ENCODE data around the gene ZNF385C.
"Not testable (repeated sequence)": the region's sequence is repeated elsewhere in the genome, so short reads cannot be mapped to it uniquely, and the experiment has no call there.

ZNF385C gene

GRCh38 chr17:42045719-42046118 is 52.6 kb downstream of the ZNF385C start:
- no peak for DNase-seq

DNA sequence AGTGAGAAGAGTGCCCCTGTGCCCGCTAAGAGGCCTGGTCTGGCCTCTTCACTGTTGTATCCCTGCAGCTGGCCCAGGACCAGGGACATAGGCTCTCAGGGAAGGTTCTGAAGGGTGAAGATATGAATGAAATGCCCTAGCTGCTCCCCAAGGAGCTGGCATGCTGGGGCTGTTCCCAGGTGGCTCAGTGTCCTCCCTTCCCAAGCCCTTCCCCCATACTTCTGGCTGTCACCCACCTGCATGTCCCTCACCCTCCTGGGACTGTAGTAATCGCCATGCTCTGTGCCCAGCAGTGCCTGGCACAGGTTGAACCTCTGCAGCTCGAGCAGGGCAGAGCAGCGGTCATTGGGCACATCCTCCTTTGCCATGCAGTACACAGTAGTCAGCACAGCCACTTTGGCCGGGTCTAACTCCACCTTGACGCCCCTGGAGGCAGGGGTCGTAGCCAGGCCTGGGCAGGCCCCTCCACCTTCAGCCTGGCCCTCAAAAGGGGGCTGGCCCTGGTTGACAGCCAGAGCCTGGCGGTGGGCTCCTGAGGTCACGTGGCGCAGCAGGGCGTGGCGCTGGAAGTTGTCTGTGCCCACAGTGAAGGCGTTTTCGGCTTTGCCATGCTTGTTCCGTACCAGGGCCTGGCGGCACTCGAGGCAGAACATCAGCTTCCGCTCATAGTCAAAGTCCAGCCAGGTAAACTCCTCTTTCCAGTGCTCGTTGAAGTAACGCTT is 55.5 kb downstream of the ZNF385C start:
- no peak for DNase-seq

DNA sequence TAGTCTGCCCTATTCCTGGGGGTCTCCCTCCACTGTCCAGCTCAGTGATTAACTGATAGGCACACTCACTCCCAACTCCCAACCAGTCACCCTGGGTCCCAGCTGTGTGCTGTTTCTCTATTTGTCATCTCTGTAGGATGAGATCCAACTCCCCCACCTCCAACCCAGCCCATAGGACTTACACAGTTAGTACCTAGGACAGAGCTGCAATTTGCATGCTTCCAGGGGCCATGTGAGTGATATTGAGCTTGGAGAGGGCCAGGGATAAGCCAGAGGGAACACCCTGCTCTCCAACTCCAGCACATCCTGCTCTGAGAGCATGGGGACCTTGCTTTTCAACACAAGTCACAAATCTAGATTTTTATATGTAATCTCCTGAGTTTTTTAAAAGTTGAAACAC is 56.7 kb downstream of the ZNF385C start:
- no peak for DNase-seq

- no peak for DNase-seq
These were observed 57.5 kb downstream of the ZNF385C start for GRCh38 chr17:42040818-42041217.

DNA sequence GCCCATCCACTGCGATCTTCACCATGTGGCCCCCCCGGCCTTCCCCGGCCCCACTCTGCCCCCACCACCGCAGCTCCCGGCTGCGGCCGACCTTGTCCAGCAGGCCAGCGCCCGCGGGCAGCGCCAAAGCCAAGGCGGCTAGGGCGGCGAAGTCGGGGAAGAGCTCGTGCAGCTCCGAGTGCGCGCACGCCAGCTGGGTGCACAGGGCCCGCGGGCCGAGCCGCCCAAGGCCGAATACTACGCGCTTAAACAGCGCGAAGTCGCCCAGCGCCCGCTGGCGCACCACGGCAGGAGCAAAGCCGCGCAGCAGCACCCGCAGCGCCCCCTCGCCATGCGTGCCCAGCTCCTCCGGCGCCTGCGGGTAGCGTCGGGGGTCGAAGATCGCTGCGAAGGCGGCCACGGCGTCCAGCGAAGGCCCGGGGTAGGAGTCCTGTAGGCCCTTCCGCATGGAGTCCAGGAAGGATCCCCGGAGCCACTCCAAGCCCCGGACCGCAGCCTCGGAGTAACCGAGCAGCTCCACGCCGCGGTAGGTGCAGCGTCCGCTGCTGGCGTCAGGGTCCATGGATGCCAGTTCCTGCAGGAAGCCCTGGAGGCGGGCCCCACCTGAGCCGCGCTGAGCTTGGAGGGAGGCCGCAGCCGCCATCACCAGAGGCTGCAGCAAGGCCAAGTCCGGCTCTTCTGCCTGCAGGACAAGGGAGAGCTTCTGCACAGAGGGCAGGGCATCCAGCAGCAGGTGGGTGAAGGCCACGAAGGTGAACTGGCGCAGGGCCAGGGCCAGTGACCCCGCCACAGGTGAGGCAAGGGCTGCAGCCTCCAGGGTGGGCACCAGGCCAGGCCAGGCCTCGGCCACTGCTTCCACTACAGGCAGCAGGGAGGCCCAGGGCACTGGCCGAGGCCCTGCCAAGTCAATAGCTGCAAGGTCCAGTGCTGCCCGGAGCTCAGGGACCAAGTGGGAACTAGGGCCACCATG is 58.2 kb downstream of the ZNF385C start:
- peak; percentile 43 for DNase-seq

DNA sequence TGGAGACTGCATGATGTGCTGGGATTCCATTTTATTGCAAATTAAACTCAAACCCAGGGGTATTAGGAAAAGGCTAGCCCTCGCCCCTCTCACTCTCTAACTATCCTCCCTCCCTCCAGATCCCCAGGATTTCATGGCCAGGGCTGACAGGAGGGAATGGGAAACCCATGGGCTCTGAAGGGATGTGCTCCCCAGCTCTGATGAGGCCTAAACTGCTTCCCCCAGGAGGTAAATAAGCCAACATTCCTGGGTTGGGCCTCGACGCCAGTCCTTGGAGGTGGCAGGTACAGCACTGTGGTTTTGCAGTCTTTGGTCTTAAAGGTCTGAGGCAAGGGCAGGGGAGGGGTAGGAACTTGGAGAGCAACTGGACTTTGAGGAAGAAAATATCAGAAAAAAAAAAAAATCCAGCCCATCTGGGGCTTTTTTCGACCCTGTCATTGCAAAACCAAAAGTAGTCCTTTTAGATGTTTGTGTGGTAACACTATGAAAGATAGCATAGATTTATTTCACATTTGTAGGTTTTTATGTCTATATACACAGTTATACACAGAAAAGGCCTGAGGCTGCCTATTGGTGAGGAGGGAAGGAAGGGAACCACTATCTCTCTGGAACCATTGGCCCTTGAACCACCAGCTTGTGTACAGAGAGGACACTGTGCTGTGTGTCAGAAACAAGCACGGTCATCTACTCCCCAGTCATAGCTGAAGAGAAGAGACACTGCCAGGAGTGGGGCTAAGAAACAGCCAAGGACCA is 59.9 kb downstream of the ZNF385C start:
- DNase-seq = no peak

- DNase-seq = no peak
These were observed 64.2 kb downstream of the ZNF385C start for GRCh38 chr17:42034059-42034458.

DNA sequence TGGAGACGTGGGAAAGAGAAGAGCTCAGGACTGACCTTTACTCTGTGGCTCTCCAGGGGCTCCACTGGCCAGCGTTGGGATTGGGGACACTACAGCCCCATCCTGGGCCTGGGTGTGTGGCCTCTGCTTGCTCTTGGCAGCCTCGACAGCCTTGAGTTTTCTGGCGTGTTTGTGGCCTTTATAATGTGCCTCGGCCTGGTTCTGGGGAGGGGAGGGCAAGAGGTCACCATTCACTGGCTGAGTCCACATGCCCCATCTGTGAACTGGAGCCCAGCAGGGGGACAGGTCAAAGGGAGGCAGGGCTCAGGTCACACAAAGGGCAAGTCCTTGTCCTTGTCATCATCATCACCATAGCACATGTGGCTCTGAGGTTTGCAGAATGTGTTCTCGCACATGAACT is 66.7 kb downstream of the ZNF385C start:
- DNase-seq = no peak

- no peak for DNase-seq
These were observed 69.5 kb downstream of the ZNF385C start for GRCh38 chr17:42028791-42029127.

GRCh38 chr17:42027961-42028790 is 70.1 kb downstream of the ZNF385C start:
- peak; percentile 39 for DNase-seq

GRCh38 chr17:42027590-42027889 is 70.7 kb downstream of the ZNF385C start:
- no peak for DNase-seq

DNA sequence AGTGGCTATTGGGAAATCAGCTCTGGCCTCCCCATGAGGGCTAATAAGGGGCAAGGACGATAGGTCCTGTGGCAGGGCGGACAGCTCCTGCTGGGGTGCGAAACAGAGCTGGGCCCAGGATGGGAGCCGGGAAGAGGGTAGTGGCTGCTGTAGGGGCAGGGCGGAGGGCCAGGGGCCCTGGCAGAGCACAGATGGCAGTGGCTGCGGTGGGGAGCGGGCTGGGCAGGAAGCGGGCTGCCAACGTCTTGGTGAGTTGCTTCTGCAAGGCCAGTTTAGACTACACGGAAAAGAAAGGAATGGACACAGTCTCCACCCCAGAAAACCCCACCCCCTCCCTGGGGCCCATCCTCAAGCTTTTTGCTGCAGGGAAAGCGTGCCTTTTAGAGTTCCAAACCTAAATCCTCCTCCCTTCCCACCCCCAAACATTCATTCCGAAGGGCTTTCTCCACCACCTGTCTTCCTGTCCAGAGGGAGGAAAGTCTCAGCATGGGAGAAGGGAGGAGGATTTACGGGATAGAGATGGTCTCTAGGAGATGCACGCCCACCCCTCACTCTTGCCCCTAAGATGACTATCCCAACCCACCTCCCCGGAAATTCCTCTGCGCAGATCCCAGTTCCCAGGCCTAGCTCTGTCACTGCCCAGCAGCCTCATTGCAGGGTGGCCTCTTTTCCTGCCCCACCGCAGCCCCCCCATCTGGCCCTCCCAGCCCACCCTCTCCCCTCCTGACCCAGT is 71.2 kb downstream of the ZNF385C start:
- DNase-seq = peak; percentile 83

GRCh38 chr17:42025936-42026335 is 72.3 kb downstream of the ZNF385C start:
- DNase-seq = peak; percentile 63

DNA sequence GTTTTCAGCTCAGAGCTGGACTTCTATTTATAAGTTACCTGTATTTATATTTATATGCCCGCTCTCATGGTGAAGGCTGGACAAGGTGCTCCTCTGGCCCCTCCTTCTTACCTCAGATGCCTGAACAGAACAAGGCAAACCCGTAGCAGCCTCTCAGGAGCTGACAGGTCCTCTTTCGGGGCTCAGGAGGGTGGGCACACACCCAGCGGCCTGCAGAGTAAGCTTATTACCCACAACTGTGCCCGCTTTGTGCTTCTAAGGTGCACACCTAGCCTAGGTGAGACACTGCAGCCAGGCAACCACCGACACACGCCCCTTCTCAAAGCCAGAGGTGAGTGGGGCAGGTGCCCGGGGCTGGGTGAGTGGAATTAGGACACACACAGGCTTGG is 73.1 kb downstream of the ZNF385C start:
- no peak for DNase-seq

GRCh38 chr17:42023524-42024349 is 74.5 kb downstream of the ZNF385C start:
- DNase-seq = peak; percentile 43

DNA sequence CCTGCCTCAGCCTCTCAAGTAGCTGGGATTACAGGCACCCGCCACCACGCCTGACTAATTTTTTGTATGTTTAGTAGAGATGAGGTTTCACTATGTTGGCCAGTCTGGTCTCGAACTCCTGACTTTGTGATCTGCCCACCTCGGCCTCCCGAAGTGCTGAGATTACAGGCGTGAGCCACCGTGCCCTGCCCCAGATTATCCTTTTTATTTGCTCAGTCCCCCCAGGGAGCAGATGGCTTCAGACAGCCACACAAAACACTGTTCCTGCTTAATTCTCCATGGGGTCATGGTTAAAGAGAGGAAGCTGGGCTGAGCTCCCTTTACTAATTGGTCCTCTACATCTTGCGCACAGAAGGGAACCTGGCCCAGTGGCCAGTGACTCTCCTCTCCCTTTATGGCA is 77.4 kb downstream of the ZNF385C start:
- DNase-seq = not testable (repeated sequence)

- peak; percentile 97 for DNase-seq
These were observed 78.5 kb downstream of the ZNF385C start, which contains the start of gene NKIRAS2 for GRCh38 chr17:42019509-42020404. TSS of gene NKIRAS2 (plus strand) at chr17:42020090. CDS start at chr17:42021578, 1,488 bp downstream.

DNA sequence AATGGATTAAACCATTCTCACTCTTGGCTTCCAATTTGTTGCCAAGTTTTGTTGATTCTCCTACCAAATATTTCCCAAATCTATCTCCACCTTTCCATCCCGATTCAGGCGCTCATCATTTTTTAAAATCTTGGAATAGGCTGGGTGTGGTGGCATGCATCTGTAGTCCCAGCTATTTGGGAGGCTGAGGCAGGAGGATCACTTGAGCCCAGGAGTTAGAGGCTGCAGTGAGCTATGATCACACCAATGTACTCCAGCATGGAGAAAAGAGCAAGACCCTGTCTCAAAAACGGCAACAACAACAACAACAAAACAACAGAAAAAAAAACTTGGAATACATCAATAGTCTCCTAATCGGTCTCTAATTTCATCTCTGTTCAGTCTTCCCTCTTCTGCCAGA is 79.3 kb downstream of the ZNF385C start:
- no peak for DNase-seq

DNA sequence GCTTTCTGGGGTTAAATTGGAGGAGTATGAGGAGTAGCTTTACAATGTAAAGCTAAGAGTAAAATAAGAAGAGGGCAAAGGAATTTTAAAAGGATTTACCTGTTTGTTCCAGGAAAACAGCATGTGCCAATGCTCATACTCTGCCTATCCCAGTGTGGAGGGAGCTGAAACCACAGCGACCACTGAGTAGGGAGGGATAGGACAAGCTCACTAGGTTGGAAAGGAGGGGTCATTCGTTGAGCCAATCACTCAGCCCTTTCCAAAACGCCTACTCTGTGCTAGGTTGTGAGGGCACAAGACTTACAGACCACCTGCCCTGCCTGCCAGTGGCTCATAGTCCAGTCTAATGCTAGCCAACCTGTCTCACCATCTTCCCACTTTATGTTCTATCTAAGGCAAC is 79.9 kb downstream of the ZNF385C start:
- DNase-seq = peak; percentile 61

GRCh38 chr17:42017866-42018200 is 80.4 kb downstream of the ZNF385C start:
- DNase-seq = peak; percentile 69

Data from hematopoietic multipotent progenitor cell treated with erythropoietin and hydrocortisone succinate and interleukin-3 and kit ligand, for 4 days (in vitro differentiated cells).